Measurements from ENCODE around the gene BDH1. TPM values are rescaled to one million over a fixed set of nuclear protein-coding genes. Genes with fewer than 3 reads are reported as not detected.
"Not testable (repeated sequence)": the region's sequence is repeated elsewhere in the genome, so short reads cannot be mapped to it uniquely, and the experiment has no call there.

BDH1 gene
- total RNA-seq, 2 experiments from 2014 or later, result 53.6 to 58.7 TPM

GRCh38 chr3:197520311-197521276 is 35.2 kb downstream of the BDH1 start:
- H3K27ac Mint-ChIP-seq, result no peak overlapping the region
- H3K4me1 Mint-ChIP-seq, result peaks cover 12% of the 10 kb centered on the region
- H3K36me3 Mint-ChIP-seq (ENCODE audit: low read depth), result peaks cover 31% of the 10 kb centered on the region
- CTCF ChIA-PET, result interaction anchor here (1.1 kb wide), 1 partner anchor 79 kb away, joined by 3 read pairs; no protein-coding TSS in a partner anchor
- no peaks in the 10 kb centered on the region for H3K27me3 Mint-ChIP-seq
- no peak for DNase-seq
- POLR2A ChIA-PET, result no interaction called here
- no peak overlapping the region for H3K4me3 Mint-ChIP-seq
- H3K9me3 Mint-ChIP-seq, result peaks cover 3% of the 10 kb centered on the region

GRCh38 chr3:197519801-197520211 is 36.0 kb downstream of the BDH1 start:
- peaks cover 3% of the 10 kb centered on the region for H3K9me3 Mint-ChIP-seq
- peaks cover 32% of the 10 kb centered on the region for H3K36me3 Mint-ChIP-seq (ENCODE audit: low read depth)
- H3K4me1 Mint-ChIP-seq, result peaks cover 12% of the 10 kb centered on the region
- CTCF ChIA-PET, result interaction anchor here (0.6 kb wide), 1 partner anchor 25 kb away, joined by 3 read pairs; no protein-coding TSS in a partner anchor
- H3K4me3 Mint-ChIP-seq, result no peak overlapping the region
- no peak overlapping the region for H3K27ac Mint-ChIP-seq
- no peaks in the 10 kb centered on the region for H3K27me3 Mint-ChIP-seq
- no peak for DNase-seq
- POLR2A ChIA-PET, result no interaction called here

GRCh38 chr3:197518881-197519421 is 36.8 kb downstream of the BDH1 start:
- Mint-ChIP-seq H3K36me3 (ENCODE audit: low read depth) (peaks cover 39% of the 10 kb centered on the region), H3K27me3 (no peaks in the 10 kb centered on the region), H3K27ac (peak overlapping the region; percentile 64), H3K9me3 (peaks cover 3% of the 10 kb centered on the region), H3K4me3 (no peak overlapping the region), H3K4me1 (peaks cover 12% of the 10 kb centered on the region)
- no peak for DNase-seq
- POLR2A ChIA-PET, result no interaction called here
- CTCF ChIA-PET, result no interaction called here

DNA sequence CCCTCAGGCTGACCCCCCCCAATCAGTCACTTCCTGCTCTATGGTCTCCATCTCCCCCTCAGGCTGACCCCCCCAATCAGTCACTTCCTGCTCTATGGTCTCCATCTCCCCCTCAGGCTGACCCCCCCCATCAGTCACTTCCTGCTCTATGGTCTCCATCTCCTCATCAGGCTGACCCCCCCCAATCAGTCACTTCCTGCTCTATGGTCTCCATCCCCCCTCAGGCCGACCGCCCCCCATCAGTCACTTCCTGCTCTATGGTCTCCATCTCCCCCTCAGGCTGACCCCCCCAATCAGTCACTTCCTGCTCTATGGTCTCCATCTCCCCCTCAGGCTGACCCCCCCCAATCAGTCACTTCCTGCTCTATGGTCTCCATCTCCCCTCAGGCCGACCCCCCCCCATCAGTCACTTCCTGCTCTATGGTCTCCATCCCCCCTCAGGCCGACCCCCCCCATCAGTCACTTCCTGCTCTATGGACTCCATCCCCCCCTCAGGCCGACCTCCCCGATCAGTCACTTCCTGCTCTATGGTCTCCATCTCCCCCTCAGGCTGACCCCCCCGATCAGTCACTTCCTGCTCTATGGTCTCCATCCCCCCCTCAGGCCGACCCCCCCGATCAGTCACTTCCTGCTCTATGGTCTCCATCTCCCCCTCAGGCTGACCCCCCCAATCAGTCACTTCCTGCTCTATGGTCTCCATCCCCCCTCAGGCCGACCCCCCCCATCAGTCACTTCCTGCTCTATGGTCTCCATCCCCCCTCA is 37.7 kb downstream of the BDH1 start:
- H3K4me1 Mint-ChIP-seq, result peaks cover 12% of the 10 kb centered on the region
- H3K4me3 Mint-ChIP-seq, H3K27me3 Mint-ChIP-seq, POLR2A ChIA-PET, DNase-seq, H3K27ac Mint-ChIP-seq, CTCF ChIA-PET, H3K9me3 Mint-ChIP-seq: not testable (repeated sequence)
- H3K36me3 Mint-ChIP-seq (ENCODE audit: low read depth), result peaks cover 43% of the 10 kb centered on the region

GRCh38 chr3:197516890-197517606 is 38.7 kb downstream of the BDH1 start:
- H3K9me3 Mint-ChIP-seq, CTCF ChIA-PET, H3K4me3 Mint-ChIP-seq, POLR2A ChIA-PET, DNase-seq, H3K27me3 Mint-ChIP-seq: not testable (repeated sequence)
- H3K27ac Mint-ChIP-seq, result peak overlapping the region; percentile 50
- peaks cover 12% of the 10 kb centered on the region for H3K4me1 Mint-ChIP-seq
- H3K36me3 Mint-ChIP-seq (ENCODE audit: low read depth), result peaks cover 40% of the 10 kb centered on the region

GRCh38 chr3:197516517-197516889 is 39.3 kb downstream of the BDH1 start:
- H3K4me3 Mint-ChIP-seq, result no peak overlapping the region
- peak overlapping the region; percentile 28 for H3K27ac Mint-ChIP-seq
- DNase-seq, result no peak
- ChIA-PET CTCF (no interaction called here), POLR2A (no interaction called here)
- peaks cover 3% of the 10 kb centered on the region for H3K9me3 Mint-ChIP-seq
- no peaks in the 10 kb centered on the region for H3K27me3 Mint-ChIP-seq
- H3K36me3 Mint-ChIP-seq (ENCODE audit: low read depth), result peaks cover 40% of the 10 kb centered on the region
- peaks cover 12% of the 10 kb centered on the region for H3K4me1 Mint-ChIP-seq

- Mint-ChIP-seq H3K4me1 (peaks cover 17% of the 10 kb centered on the region), H3K4me3 (no peak overlapping the region), H3K9me3 (peaks cover 3% of the 10 kb centered on the region), H3K36me3 (ENCODE audit: low read depth) (peaks cover 40% of the 10 kb centered on the region), H3K27me3 (no peaks in the 10 kb centered on the region), H3K27ac (no peak overlapping the region)
- ChIA-PET POLR2A (no interaction called here), CTCF (interaction anchor here (0.8 to 1.3 kb wide), 2 partner anchors 10 to 14 kb away, joined by 3 read pairs; no protein-coding TSS in a partner anchor)
- DNase-seq, result no peak
Measured at GRCh38 chr3:197514786-197515355, 40.9 kb downstream of the BDH1 start.

DNA sequence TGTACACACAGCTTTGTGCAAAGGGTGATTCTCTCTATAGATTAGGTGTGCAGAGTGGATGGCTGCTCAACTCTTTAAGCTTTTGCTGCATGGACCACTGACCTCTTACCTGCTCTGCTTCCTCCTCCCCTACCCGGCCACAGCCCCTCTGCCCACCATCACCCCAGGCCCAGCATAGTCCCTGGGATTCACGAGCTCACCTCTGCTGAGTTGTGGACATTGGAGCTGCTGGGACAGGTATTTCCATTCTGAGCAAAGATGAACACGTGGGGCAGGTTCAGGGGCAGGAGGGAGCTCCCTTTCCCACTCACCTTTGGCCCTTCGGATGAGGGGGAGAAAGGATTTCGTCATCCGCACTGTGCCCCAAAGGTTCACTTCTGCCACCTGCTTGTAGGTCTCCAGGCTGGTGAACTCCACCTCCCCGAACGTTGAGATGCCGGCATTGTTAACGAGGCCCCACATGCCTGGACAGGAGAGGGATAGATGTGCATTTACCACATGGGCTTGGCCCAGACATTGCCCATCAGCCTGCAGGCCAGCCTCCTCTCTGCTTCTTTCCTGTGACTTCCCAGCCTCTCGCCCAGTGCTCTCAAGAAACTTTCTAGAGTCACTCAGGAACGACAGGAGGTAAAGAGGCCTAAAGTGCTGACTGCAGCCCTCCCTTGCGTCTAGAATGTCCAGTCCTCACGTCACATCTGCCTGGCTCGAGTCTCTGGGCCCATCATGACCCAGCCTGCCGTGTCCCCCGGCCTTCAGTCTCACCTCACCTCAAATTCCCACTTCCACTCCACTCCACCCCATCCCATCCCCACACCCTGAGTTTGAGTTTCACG is 41.6 kb downstream of the BDH1 start:
- peaks cover 16% of the 10 kb centered on the region for H3K4me1 Mint-ChIP-seq
- peaks cover 3% of the 10 kb centered on the region for H3K9me3 Mint-ChIP-seq
- peaks cover 37% of the 10 kb centered on the region for H3K36me3 Mint-ChIP-seq (ENCODE audit: low read depth)
- H3K27me3 Mint-ChIP-seq, result no peaks in the 10 kb centered on the region
- CTCF ChIA-PET, result interaction anchor here (0.8 to 1.3 kb wide), 2 partner anchors 11 to 13 kb away, joined by 3 read pairs; no protein-coding TSS in a partner anchor
- DNase-seq, result no peak
- peak overlapping the region; percentile 19 for H3K27ac Mint-ChIP-seq
- POLR2A ChIA-PET, result no interaction called here
- H3K4me3 Mint-ChIP-seq, result no peak overlapping the region

- Mint-ChIP-seq H3K9me3 (no peaks in the 10 kb centered on the region), H3K36me3 (ENCODE audit: low read depth) (peaks cover 34% of the 10 kb centered on the region), H3K27ac (no peak overlapping the region), H3K4me3 (no peak overlapping the region), H3K4me1 (peaks cover 12% of the 10 kb centered on the region), H3K27me3 (no peaks in the 10 kb centered on the region)
- DNase-seq, result no peak
- CTCF ChIA-PET, result no interaction called here
- POLR2A ChIA-PET, result no interaction called here
Measured at GRCh38 chr3:197512691-197513571, 42.8 kb downstream of the BDH1 start.

- ChIA-PET POLR2A (no interaction called here), CTCF (no interaction called here)
- H3K27me3 Mint-ChIP-seq, result no peaks in the 10 kb centered on the region
Measured at GRCh38 chr3:197511853-197512635, 43.7 kb downstream of the BDH1 start.

More at GRCh38 chr3:197511853-197512635, 43.7 kb downstream of the BDH1 start:
- Mint-ChIP-seq H3K4me1 (peaks cover 11% of the 10 kb centered on the region), H3K36me3 (ENCODE audit: low read depth) (peaks cover 34% of the 10 kb centered on the region), H3K27ac (no peak overlapping the region), H3K4me3 (no peak overlapping the region), H3K9me3 (no peaks in the 10 kb centered on the region)
- DNase-seq, result no peak

All from activated CD4-positive, alpha-beta T cell treated with anti-CD3 and anti-CD28 coated beads, Interleukin-2, amount 10 ng/mL, durations not matched to agents 7 days and 5 days (primary cell).